IPS DF 19.7 (cell line): ENCODE measurements around the gene RNF112.

Experiments
- DNase-seq: peaks from one replicate; pipeline ENCODE4 v3.0.0-alpha.2; 2013; ENCODE audit warnings: low read depth, low spot score

The RNF112 gene

GRCh38 chr17:19410875-19411620, at the start of gene RNF112:
Gene RNF112 (plus strand): TSS chr17:19411232. CDS start chr17:19411409, 177 bp downstream.
- no peak for DNase-seq

- no peak for DNase-seq
Measured at GRCh38 chr17:19361326-19361725, 49.7 kb upstream of the RNF112 start.

GRCh38 chr17:19361944-19362276, 49.1 kb upstream of the RNF112 start:
- DNase-seq: no peak

GRCh38 chr17:19362277-19363113, 48.5 kb upstream of the RNF112 start, which contains the start of gene B9D1:
Gene B9D1 (minus strand): TSS chr17:19362723. CDS start chr17:19362569, 154 bp downstream.
- DNase-seq: peak; percentile 47

- no peak for DNase-seq
Measured at GRCh38 chr17:19363114-19363438, 48.0 kb upstream of the RNF112 start.

- no peak for DNase-seq
Measured at GRCh38 chr17:19363460-19364035, 47.5 kb upstream of the RNF112 start.

GRCh38 chr17:19364699-19365498, 46.1 kb upstream of the RNF112 start:
- no peak for DNase-seq

- no peak for DNase-seq
Measured at GRCh38 chr17:19365499-19365817, 45.6 kb upstream of the RNF112 start.

- DNase-seq: no peak
Measured at GRCh38 chr17:19365833-19366636, 45.0 kb upstream of the RNF112 start.

GRCh38 chr17:19366637-19366972, 44.4 kb upstream of the RNF112 start:
- no peak for DNase-seq

GRCh38 chr17:19368229-19368628, 42.8 kb upstream of the RNF112 start:
- no peak for DNase-seq

GRCh38 chr17:19369107-19369778, 41.8 kb upstream of the RNF112 start:
- no peak for DNase-seq

- no peak for DNase-seq
Measured at GRCh38 chr17:19369846-19370492, 41.1 kb upstream of the RNF112 start.

- DNase-seq: no peak
Measured at GRCh38 chr17:19370493-19370960, 40.5 kb upstream of the RNF112 start.

- DNase-seq: no peak
Measured at GRCh38 chr17:19371259-19372010, 39.6 kb upstream of the RNF112 start.

- no peak for DNase-seq
Measured at GRCh38 chr17:19372011-19372370, 39.0 kb upstream of the RNF112 start.

GRCh38 chr17:19372439-19372838, 38.6 kb upstream of the RNF112 start:
- no peak for DNase-seq

- DNase-seq: no peak
Measured at GRCh38 chr17:19372866-19373504, 38.0 kb upstream of the RNF112 start.

GRCh38 chr17:19374136-19374535, 36.9 kb upstream of the RNF112 start:
- no peak for DNase-seq
